ENCODE data around the gene OR2AG1. TPM values are rescaled to one million over a fixed set of nuclear protein-coding genes. Genes with fewer than 3 reads are reported as not detected.

The OR2AG1 gene
- total RNA-seq, 1 donor from 2014 or later, result not detected

DNA sequence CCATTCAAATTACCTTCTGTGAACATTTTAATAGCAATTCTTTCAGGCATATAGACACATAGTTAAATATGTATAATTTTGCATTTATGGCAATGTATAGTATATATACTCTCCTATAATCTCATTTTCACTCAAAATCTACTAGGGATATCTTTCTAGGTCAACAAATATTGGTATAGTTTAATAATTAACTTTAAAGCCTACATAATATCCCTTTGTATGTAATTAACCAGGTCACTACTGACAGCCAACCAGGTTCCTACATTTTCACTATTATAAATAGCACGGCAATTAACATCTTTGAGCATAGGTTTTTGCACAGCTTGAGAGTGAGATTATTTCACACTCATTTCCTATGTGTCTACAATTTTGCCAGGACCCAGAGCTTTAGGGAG is 26.9 kb upstream of the OR2AG1 start:
- TF ChIP-seq, protein P1, sequence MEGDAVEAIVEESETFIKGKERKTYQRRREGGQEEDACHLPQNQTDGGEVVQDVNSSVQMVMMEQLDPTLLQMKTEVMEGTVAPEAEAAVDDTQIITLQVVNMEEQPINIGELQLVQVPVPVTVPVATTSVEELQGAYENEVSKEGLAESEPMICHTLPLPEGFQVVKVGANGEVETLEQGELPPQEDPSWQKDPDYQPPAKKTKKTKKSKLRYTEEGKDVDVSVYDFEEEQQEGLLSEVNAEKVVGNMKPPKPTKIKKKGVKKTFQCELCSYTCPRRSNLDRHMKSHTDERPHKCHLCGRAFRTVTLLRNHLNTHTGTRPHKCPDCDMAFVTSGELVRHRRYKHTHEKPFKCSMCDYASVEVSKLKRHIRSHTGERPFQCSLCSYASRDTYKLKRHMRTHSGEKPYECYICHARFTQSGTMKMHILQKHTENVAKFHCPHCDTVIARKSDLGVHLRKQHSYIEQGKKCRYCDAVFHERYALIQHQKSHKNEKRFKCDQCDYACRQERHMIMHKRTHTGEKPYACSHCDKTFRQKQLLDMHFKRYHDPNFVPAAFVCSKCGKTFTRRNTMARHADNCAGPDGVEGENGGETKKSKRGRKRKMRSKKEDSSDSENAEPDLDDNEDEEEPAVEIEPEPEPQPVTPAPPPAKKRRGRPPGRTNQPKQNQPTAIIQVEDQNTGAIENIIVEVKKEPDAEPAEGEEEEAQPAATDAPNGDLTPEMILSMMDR (IDR thresholded peaks at IDR 0.05), result no peak
- H3K4me3 Mint-ChIP-seq (ENCODE audit: unreplicated experiment), result no peak overlapping the region
- no peaks in the 10 kb centered on the region for H3K36me3 Mint-ChIP-seq (ENCODE audit: unreplicated experiment)
- no peaks in the 10 kb centered on the region for H3K9me3 Mint-ChIP-seq (ENCODE audit: unreplicated experiment)
- DNase-seq (ENCODE audit: extremely low spot score, unreplicated experiment), result no peak
- no peaks in the 10 kb centered on the region for H3K4me1 Mint-ChIP-seq (ENCODE audit: unreplicated experiment)
- peaks cover 4% of the 10 kb centered on the region for H3K27me3 Mint-ChIP-seq (ENCODE audit: unreplicated experiment)
- H3K27ac Mint-ChIP-seq (ENCODE audit: unreplicated experiment), result no peak overlapping the region

DNA sequence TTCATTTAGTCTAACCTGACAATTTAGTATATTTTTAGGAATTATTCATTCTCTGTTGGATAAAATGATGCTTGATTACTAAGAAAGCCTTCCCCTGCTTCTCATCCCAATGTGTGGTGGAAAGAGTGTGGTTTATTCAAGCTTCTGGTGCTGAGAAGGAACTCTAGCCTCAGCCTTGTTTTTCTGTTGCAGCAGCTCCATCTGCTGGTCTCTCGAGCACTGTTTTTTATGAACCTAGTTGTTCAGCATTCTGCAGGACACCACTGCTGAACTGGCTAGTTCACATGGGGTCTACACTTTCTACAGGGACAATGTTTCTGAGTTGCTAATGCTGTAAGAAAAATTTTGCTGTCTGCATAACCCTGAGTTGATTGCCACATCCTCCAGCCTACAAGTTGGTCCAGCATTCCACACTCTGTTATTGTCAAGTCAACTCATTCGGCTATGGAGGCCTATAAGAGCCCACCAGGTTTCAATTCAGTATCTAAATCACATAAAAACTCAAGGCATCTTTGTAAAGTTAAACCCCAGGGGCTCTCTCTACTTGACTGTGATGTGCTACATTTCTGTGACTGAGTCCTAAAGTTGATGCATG is 25.4 kb upstream of the OR2AG1 start:
- Mint-ChIP-seq H3K4me3 (ENCODE audit: unreplicated experiment) (no peak overlapping the region), H3K27ac (ENCODE audit: unreplicated experiment) (no peak overlapping the region), H3K27me3 (ENCODE audit: unreplicated experiment) (peaks cover 4% of the 10 kb centered on the region), H3K9me3 (ENCODE audit: unreplicated experiment) (peaks cover 2% of the 10 kb centered on the region), H3K36me3 (ENCODE audit: unreplicated experiment) (no peaks in the 10 kb centered on the region), H3K4me1 (ENCODE audit: unreplicated experiment) (no peaks in the 10 kb centered on the region)
- TF ChIP-seq, protein P1 (IDR thresholded peaks at IDR 0.05), result peak; percentile 74
- DNase-seq (ENCODE audit: extremely low spot score, unreplicated experiment), result no peak

DNA sequence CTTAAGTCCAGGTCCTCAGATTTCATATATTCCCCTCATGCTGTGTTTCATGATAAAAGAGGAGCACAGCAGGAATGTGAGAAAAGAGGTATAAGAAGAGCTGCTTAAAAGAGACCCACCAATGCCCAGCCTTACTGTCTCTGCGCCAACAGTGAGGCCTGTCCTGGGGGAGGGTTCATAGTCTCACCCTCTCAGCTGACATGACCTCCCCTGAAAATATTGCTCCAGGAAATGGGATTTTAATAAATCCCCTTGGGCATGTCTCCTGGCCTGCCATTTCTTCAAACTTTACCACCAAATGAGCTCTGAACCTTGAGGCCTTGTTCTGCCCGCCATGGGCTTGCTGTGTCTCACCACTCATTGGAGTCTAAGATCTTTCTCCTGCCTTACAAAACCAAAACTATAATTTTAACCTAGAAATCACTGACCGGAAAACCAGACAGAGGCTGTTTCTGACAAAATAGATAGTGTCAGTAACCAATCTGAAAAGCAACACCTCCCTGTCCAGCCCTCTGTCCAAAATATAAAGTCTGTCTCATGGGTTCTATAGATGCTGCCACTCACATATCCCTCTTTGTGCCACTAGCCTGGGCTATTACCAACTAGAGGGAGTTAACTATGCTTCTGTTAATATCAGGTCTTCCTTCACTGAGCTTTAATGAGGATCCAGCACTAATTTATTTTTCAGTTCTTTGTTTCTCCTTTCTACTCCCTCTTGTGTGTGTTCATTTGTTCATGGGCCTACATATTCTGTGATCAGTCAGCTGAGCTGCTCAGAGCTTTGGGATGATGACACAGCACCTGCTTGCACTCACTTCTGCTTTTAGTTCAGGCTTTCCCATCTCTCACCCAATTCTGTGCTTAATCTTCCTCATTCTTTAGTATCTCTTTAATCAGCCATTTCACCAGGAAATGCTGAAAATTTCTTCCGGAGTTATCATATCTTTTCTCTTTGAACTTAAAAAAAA is 10.6 kb upstream of the OR2AG1 start, which contains the start of gene OR2AG2:
TSS of gene OR2AG2 (minus strand) at position 51 of the 968 bp plus-strand sequence. CDS start 3,019 bp downstream, outside the sequence.
- Mint-ChIP-seq H3K27ac (ENCODE audit: unreplicated experiment) (no peak within 1 kb of the TSS), H3K4me1 (ENCODE audit: unreplicated experiment) (no peaks in the 10 kb centered on the region), H3K4me3 (ENCODE audit: unreplicated experiment) (no peak within 1 kb of the TSS), H3K36me3 (ENCODE audit: unreplicated experiment) (no peaks in the 10 kb centered on the region), H3K27me3 (ENCODE audit: unreplicated experiment) (peaks cover 10% of the 10 kb centered on the region), H3K9me3 (ENCODE audit: unreplicated experiment) (no peaks in the 10 kb centered on the region)
- DNase-seq (ENCODE audit: extremely low spot score, unreplicated experiment), result no peak
- TF ChIP-seq, protein P1 (IDR thresholded peaks at IDR 0.05), result no peak

DNA sequence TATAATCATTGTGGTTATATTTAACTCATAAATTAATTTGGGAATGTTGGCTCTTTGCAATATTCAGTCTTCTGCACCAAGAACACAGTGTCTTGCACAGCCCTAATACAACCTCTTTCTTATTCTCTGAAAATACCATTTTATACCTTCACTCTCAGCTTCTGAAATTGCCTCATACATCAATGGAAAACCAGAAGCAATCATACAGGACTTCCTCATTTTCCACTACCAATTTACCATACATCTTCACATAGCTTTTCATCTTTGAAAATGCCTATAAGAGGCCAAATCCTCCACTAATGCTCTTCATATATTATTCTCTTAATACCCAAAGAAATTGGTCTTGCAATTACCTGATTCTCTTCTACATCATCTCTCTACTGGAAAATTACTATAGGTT is 4.3 kb upstream of the OR2AG1 start:
- no peak overlapping the region for H3K4me3 Mint-ChIP-seq (ENCODE audit: unreplicated experiment)
- DNase-seq (ENCODE audit: extremely low spot score, unreplicated experiment), result no peak
- H3K9me3 Mint-ChIP-seq (ENCODE audit: unreplicated experiment), result no peaks in the 10 kb centered on the region
- H3K36me3 Mint-ChIP-seq (ENCODE audit: unreplicated experiment), result no peaks in the 10 kb centered on the region
- no peak overlapping the region for H3K27ac Mint-ChIP-seq (ENCODE audit: unreplicated experiment)
- no peaks in the 10 kb centered on the region for H3K4me1 Mint-ChIP-seq (ENCODE audit: unreplicated experiment)
- TF ChIP-seq, protein P1 (IDR thresholded peaks at IDR 0.05), result no peak
- peaks cover 16% of the 10 kb centered on the region for H3K27me3 Mint-ChIP-seq (ENCODE audit: unreplicated experiment)

GRCh38 chr11:6780829-6781228 is 2.0 kb upstream of the OR2AG1 start:
- Mint-ChIP-seq H3K27me3 (ENCODE audit: unreplicated experiment) (peaks cover 12% of the 10 kb centered on the region), H3K36me3 (ENCODE audit: unreplicated experiment) (no peaks in the 10 kb centered on the region)
- DNase-seq (ENCODE audit: extremely low spot score, unreplicated experiment), result no peak

More at GRCh38 chr11:6780829-6781228, 2.0 kb upstream of the OR2AG1 start:
- Mint-ChIP-seq H3K4me1 (ENCODE audit: unreplicated experiment) (no peaks in the 10 kb centered on the region), H3K9me3 (ENCODE audit: unreplicated experiment) (no peaks in the 10 kb centered on the region), H3K4me3 (ENCODE audit: unreplicated experiment) (no peak overlapping the region), H3K27ac (ENCODE audit: unreplicated experiment) (no peak overlapping the region)
- TF ChIP-seq, protein P1 (IDR thresholded peaks at IDR 0.05), result no peak
